Measurements from ENCODE around the gene SLC2A13.

SLC2A13 gene

DNA sequence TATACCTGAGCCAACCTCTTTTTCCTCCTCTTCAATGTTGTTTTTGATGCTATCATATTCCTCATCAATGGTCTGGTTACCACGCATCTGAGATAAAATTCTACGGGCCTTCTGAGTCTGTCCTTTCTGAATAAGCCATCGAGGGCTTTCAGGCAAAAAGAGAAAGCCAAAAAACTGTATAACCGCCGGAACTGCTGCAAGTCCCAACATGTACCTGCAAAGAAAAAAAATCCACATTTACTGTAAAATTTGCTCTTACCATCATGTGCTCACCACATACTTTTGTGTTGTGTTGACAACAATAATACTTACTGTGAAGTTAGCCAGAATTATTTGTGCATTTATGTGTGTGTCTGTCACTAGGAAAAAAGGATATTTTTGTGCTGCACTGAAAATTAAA lies 77.6 kb downstream of the SLC2A13 start:
- Histone ChIP-seq H3F3A (ENCODE audit: low read depth) (no peaks in the 10 kb centered on the region), H2AFZ (ENCODE audit: low read length) (no peak overlapping the region), H3K4me3 (ENCODE audit: low read length, poor library complexity, severe bottlenecking) (no peak overlapping the region), H3K9me2 (replicated peaks; ENCODE audit: low read depth, low read length) (no peaks in the 10 kb centered on the region), H3K9me3 (ENCODE audit: insufficient read depth, low read depth, low read length) (no peaks in the 10 kb centered on the region), H3K79me2 (ENCODE audit: insufficient read depth, low read length) (no peaks in the 10 kb centered on the region), H4K20me1 (ENCODE audit: insufficient read depth, low read length, poor library complexity, severe bottlenecking) (no peaks in the 10 kb centered on the region), H3K36me3 (ENCODE audit: insufficient read depth, low read length) (peaks cover 12% of the 10 kb centered on the region; the same call in 1 of the 2 replicates), H3K27me3 (ENCODE audit: insufficient read depth, low read length, poor library complexity, severe bottlenecking) (no peaks in the 10 kb centered on the region), H3K9ac (ENCODE audit: low read depth, low read length, poor library complexity, severe bottlenecking) (no peak overlapping the region), H3K4me1 (ENCODE audit: insufficient read depth, low read length, poor library complexity, severe bottlenecking) (peaks cover 22% of the 10 kb centered on the region), H3K4me2 (ENCODE audit: low read depth, low read length, poor library complexity, severe bottlenecking) (no peak overlapping the region)
- TF ChIP-seq CTCF (conservative IDR thresholded peaks at IDR 0.05; ENCODE audit: low read length) (no peak), EZH2phosphoT487 (IDR thresholded peaks at IDR 0.05; ENCODE audit: borderline replicate concordance) (no peak)

DNA sequence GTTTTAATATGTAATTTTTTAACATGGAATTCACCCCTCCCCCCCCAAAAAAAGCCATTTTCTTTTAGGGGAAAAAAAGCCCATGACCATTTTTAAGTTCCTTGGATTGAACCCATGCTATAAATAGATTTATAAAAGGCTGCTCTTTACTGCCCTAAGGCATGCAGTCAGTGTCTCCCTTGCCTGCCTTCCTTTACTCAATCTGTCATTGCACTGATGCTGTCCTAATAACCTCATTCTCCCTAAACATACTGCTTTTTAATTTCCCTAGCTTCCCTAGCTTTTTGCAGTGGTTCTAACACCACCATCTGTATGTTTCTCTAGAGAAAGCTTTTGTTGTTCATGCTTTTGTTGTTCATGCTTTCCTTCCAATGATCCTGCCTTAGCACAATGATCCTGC lies 83.0 kb downstream of the SLC2A13 start:
- Histone ChIP-seq H3K79me2 (ENCODE audit: insufficient read depth, low read length) (no peaks in the 10 kb centered on the region), H3F3A (ENCODE audit: low read depth) (no peaks in the 10 kb centered on the region), H3K27me3 (ENCODE audit: insufficient read depth, low read length, poor library complexity, severe bottlenecking) (no peaks in the 10 kb centered on the region), H3K4me3 (ENCODE audit: low read length, poor library complexity, severe bottlenecking) (no peak overlapping the region), H3K9ac (ENCODE audit: low read depth, low read length, poor library complexity, severe bottlenecking) (no peak overlapping the region), H3K4me2 (ENCODE audit: low read depth, low read length, poor library complexity, severe bottlenecking) (no peak overlapping the region), H3K4me1 (ENCODE audit: insufficient read depth, low read length, poor library complexity, severe bottlenecking) (peaks cover 15% of the 10 kb centered on the region), H3K36me3 (ENCODE audit: insufficient read depth, low read length) (peaks cover 12% of the 10 kb centered on the region; the same call in 1 of the 2 replicates), H4K20me1 (ENCODE audit: insufficient read depth, low read length, poor library complexity, severe bottlenecking) (no peaks in the 10 kb centered on the region), H3K9me2 (replicated peaks; ENCODE audit: low read depth, low read length) (no peaks in the 10 kb centered on the region), H2AFZ (ENCODE audit: low read length) (no peak overlapping the region), H3K9me3 (ENCODE audit: insufficient read depth, low read depth, low read length) (no peaks in the 10 kb centered on the region)
- TF ChIP-seq CTCF (conservative IDR thresholded peaks at IDR 0.05; ENCODE audit: low read length) (no peak), EZH2phosphoT487 (IDR thresholded peaks at IDR 0.05; ENCODE audit: borderline replicate concordance) (no peak)

DNA sequence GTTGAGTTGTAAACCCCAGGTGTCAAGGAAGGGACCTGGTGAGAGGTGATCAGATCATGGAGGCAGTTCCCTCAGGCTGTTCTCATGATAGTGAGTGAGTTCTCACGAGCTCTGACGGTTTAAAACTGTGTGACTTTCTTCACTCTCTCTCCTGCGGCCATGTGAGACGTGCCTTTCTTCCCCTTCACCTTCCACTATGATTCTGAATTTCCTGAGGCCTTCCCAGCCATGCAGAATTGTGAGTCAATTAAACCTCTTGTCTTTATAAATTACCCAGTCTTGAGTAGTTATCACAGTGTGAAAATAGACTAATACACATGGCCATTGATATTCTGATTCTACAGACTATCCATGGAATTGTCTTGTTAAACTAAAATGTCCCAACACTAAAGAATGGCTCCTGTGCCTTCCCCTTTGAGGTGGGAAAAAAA lies 85.6 kb downstream of the SLC2A13 start:
- no peak overlapping the region for H3K9ac ChIP-seq (ENCODE audit: low read depth, low read length, poor library complexity, severe bottlenecking)
- no peaks in the 10 kb centered on the region for H3K36me3 ChIP-seq (ENCODE audit: insufficient read depth, low read length)
- no peak for TF ChIP-seq CTCF (conservative IDR thresholded peaks at IDR 0.05; ENCODE audit: low read length)
- no peak for TF ChIP-seq EZH2phosphoT487 (IDR thresholded peaks at IDR 0.05; ENCODE audit: borderline replicate concordance)
- H3K4me3 ChIP-seq (ENCODE audit: low read length, poor library complexity, severe bottlenecking) = no peak overlapping the region
- H3K9me2 ChIP-seq (replicated peaks; ENCODE audit: low read depth, low read length) = no peaks in the 10 kb centered on the region
- H3K79me2 ChIP-seq (ENCODE audit: insufficient read depth, low read length) = no peaks in the 10 kb centered on the region
- no peaks in the 10 kb centered on the region for H3K9me3 ChIP-seq (ENCODE audit: insufficient read depth, low read depth, low read length)
- H4K20me1 ChIP-seq (ENCODE audit: insufficient read depth, low read length, poor library complexity, severe bottlenecking) = no peaks in the 10 kb centered on the region
- no peak overlapping the region for H2AFZ ChIP-seq (ENCODE audit: low read length)
- no peak overlapping the region for H3K4me2 ChIP-seq (ENCODE audit: low read depth, low read length, poor library complexity, severe bottlenecking)
- no peaks in the 10 kb centered on the region for H3K27me3 ChIP-seq (ENCODE audit: insufficient read depth, low read length, poor library complexity, severe bottlenecking)
- H3K4me1 ChIP-seq (ENCODE audit: insufficient read depth, low read length, poor library complexity, severe bottlenecking) = peaks cover 24% of the 10 kb centered on the region
- H3F3A ChIP-seq (ENCODE audit: low read depth) = no peaks in the 10 kb centered on the region
